NOMO-1 (cell line): ENCODE measurements around the gene GGT7.
"Not testable (repeated sequence)": the region's sequence is repeated elsewhere in the genome, so short reads cannot be mapped to it uniquely, and the experiment has no call there.

Source experiments
- DNase-seq, 2 experiments: peaks; one replicate each; lab custom pipeline; 2025; ENCODE audit not compliant: unreplicated experiment in 2 of 2; lab: John Stamatoyannopoulos, UW

GGT7 gene

GRCh38 chr20:34850969-34851368 lies 21.7 kb downstream of the GGT7 start:
- DNase-seq, result no peak

GRCh38 chr20:34849778-34850177 lies 22.9 kb downstream of the GGT7 start:
- DNase-seq, result no peak

- DNase-seq, result no peak
Observed at GRCh38 chr20:34848597-34848996, 24.1 kb downstream of the GGT7 start.

GRCh38 chr20:34843421-34843820 lies 29.2 kb downstream of the GGT7 start:
- no peak for DNase-seq

GRCh38 chr20:34842143-34842542 lies 30.5 kb downstream of the GGT7 start:
- DNase-seq, result no peak

GRCh38 chr20:34834459-34834893 lies 38.2 kb downstream of the GGT7 start:
- DNase-seq, result peak; percentile 12 to 54

- DNase-seq, result peak; percentile 11 to 65
Observed at GRCh38 chr20:34831936-34832335, 40.7 kb downstream of the GGT7 start.

GRCh38 chr20:34829191-34829590 lies 43.5 kb downstream of the GGT7 start:
- no peak for DNase-seq

- DNase-seq, result peak; percentile 62
Observed at GRCh38 chr20:34825530-34826362, 46.9 kb downstream of the GGT7 start, which contains the start of gene NCOA6. Gene NCOA6 (minus strand): TSS chr20:34825651. CDS start chr20:34782355, 43,296 bp downstream.

- DNase-seq, result peak; percentile 13 to 15
Observed at GRCh38 chr20:34824806-34825529, 47.7 kb downstream of the GGT7 start.

GRCh38 chr20:34824452-34824805 lies 48.2 kb downstream of the GGT7 start:
- DNase-seq, result peak; percentile 68 to 72

GRCh38 chr20:34824026-34824425 lies 48.6 kb downstream of the GGT7 start:
- DNase-seq, result no peak

- no peak for DNase-seq
Observed at GRCh38 chr20:34820805-34821578, 51.7 kb downstream of the GGT7 start.

GRCh38 chr20:34817801-34818200 lies 54.9 kb downstream of the GGT7 start:
- DNase-seq, result no peak

GRCh38 chr20:34817072-34817471 lies 55.6 kb downstream of the GGT7 start:
- DNase-seq, result no peak

GRCh38 chr20:34815636-34816035 lies 57.0 kb downstream of the GGT7 start:
- DNase-seq, result no peak

GRCh38 chr20:34808583-34808982 lies 64.1 kb downstream of the GGT7 start:
- no peak for DNase-seq

- DNase-seq, result not testable (repeated sequence)
Observed at GRCh38 chr20:34807944-34808465, 64.7 kb downstream of the GGT7 start.

GRCh38 chr20:34806255-34806654 lies 66.4 kb downstream of the GGT7 start:
- no peak for DNase-seq

- no peak for DNase-seq
Observed at GRCh38 chr20:34798871-34799270, 73.8 kb downstream of the GGT7 start.

- DNase-seq, result no peak
Observed at GRCh38 chr20:34798328-34798727, 74.3 kb downstream of the GGT7 start.
